Cardiac muscle cell (in vitro differentiated cells and primary cell): ENCODE data around the gene S100PBP. TPM values are rescaled to one million over a fixed set of nuclear protein-coding genes. Genes with fewer than 3 reads are reported as not detected.

ENCODE experiments used
- DNase-seq, 2 donors: peaks; one replicate each; pipeline versions ENCODE4 v3.0.0 to v3.0.0-alpha.2; 2010 to 2017; ENCODE audit warnings: low read depth in 1 of 2, low spot score in 1 of 2
- H3K27ac ChIP-seq: fragments of 200-600 bp; sonication (generic); 2 replicates; pipeline ENCODE4 v1.5.1; 2016
- H3K27me3 ChIP-seq: fragments of 200-600 bp; sonication (generic); 2 replicates; pipeline ENCODE4 v1.6.0; 2016; ENCODE audit warnings: control low read depth
- H3K36me3 ChIP-seq: fragments of 200-600 bp; sonication (generic); 2 replicates; pipeline ENCODE4 v1.5.1; 2016; ENCODE audit warnings: control low read depth
- H3K4me1 ChIP-seq: fragments of 200-600 bp; sonication (generic); 2 replicates; pipeline ENCODE4 v1.8.1; 2017; ENCODE audit warnings: low read depth, mild to moderate bottlenecking, mixed run types
- H3K4me3 ChIP-seq: fragments of 200-600 bp; sonication (generic); 2 replicates; pipeline ENCODE4 v1.5.1; 2016; ENCODE audit warnings: mild to moderate bottlenecking
- H3K9me3 ChIP-seq: fragments of 200-600 bp; sonication (generic); 2 replicates; pipeline ENCODE4 v1.5.1; 2017; ENCODE audit warnings: low read depth, mild to moderate bottlenecking, control low read depth
- polyA plus RNA-seq: library from polyadenylated mRNA; unstranded; fragments of >200 nt; fragmentation: Nextera tagmentation; extraction: Ambion mirVana; gene quantifications from 2 replicates; pipeline ENCODE4 v1.2.1, GENCODE V29; 2016
- total RNA-seq: library from RNA; depleted of rRNA; stranded (reverse); fragments of >200 nt; gene quantifications from 2 replicates; pipeline ENCODE4 v1.2.3, GENCODE V29; 2016
- TF ChIP-seq, protein P1 (sequence below): IDR thresholded peaks from 2 replicates; pipeline ENCODE4 v1.5.1; 2012; ENCODE audit warnings: low read depth, mild to moderate bottlenecking, low read length

Gene S100PBP
- total and polyA plus RNA-seq, 2 experiments from 2014 or later: 30.5 to 40.5 TPM

DNA sequence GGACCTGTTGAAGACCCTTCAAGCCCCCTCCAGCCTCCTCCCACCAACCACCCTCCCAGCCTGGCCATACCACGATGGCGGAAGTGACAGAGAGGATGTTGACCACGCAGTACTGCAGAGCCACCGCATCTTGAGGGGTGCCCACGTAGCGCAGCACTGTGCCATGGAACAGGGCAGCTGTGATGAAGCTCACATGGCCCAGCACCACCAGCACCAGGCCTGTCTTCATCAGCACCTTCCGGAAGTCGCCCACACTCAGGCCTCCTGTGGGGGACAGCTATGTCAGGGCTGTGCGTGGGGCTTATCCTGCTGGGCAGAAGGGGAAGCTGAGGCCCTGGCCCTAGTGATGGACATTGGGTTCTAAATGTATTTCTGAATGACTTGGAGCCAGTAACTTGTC is 80.6 kb downstream of the S100PBP start:
- H3K27ac ChIP-seq: no peak overlapping the region
- no peaks in the 10 kb centered on the region for H3K9me3 ChIP-seq
- no peaks in the 10 kb centered on the region for H3K36me3 ChIP-seq
- H3K4me3 ChIP-seq: no peak overlapping the region
- TF ChIP-seq, protein P1, sequence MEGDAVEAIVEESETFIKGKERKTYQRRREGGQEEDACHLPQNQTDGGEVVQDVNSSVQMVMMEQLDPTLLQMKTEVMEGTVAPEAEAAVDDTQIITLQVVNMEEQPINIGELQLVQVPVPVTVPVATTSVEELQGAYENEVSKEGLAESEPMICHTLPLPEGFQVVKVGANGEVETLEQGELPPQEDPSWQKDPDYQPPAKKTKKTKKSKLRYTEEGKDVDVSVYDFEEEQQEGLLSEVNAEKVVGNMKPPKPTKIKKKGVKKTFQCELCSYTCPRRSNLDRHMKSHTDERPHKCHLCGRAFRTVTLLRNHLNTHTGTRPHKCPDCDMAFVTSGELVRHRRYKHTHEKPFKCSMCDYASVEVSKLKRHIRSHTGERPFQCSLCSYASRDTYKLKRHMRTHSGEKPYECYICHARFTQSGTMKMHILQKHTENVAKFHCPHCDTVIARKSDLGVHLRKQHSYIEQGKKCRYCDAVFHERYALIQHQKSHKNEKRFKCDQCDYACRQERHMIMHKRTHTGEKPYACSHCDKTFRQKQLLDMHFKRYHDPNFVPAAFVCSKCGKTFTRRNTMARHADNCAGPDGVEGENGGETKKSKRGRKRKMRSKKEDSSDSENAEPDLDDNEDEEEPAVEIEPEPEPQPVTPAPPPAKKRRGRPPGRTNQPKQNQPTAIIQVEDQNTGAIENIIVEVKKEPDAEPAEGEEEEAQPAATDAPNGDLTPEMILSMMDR: no peak
- H3K27me3 ChIP-seq: peaks cover 38% of the 10 kb centered on the region
- H3K4me1 ChIP-seq: no peaks in the 10 kb centered on the region
- DNase-seq: no peak

DNA sequence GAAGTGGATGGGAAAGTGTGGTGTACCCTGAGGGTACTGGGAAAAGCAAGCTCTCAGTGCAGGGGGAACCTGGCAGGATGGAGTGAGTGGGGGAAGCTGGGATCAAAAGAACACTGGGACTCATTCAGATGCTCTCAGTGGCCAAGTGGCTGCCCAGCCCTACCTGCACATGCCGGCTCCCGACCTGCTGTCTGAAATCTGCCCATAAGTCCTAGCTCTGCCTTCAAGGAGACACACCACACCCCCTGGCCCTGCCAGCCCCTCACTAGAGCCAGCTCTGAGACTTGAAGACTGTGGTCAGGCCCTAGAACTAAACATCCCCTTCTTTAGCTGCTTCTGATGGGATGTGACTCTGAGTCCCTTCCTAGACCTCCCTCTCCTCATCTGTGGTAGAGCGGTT is 81.5 kb downstream of the S100PBP start:
- Histone ChIP-seq H3K27ac (no peak overlapping the region), H3K36me3 (no peaks in the 10 kb centered on the region), H3K9me3 (no peaks in the 10 kb centered on the region), H3K4me1 (no peaks in the 10 kb centered on the region), H3K27me3 (peaks cover 33% of the 10 kb centered on the region), H3K4me3 (no peak overlapping the region)
- no peak for DNase-seq
- TF ChIP-seq, protein P1: no peak

DNA sequence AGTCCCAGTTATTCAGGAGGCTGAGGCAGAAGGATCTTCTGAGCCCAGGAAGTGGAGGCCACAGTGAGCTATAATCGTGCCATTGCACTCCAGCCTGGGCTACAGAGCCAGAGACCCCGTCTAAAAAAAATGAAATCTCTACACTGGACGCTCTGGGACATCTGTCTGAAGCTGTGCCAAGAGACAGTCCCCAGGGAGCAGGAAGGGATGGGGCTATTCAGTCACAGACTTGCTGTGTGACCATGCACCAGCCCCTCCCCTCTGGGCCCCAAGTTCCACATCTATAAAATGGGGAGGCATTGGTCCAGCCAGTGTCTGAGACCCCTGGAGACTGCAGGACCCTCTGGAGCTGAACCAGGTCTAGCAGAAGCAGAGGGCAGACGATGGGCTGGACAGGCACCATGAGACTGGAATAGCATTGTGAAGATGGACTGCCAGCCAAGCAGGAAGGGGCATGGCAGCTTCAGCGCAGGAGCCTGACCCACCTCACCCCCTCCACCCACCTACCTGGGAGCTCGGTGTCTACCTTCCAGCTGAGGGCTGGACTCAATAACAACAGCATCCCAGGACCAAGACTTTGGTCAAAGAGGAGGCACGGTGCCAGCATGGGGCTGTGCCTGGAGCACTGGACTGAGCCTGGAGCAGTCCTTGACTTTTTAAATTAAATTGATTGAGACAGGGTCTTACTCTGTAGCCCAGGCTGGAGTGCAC is 82.3 kb downstream of the S100PBP start:
- no peaks in the 10 kb centered on the region for H3K36me3 ChIP-seq
- DNase-seq: no peak
- no peak overlapping the region for H3K4me3 ChIP-seq
- H3K27me3 ChIP-seq: peaks cover 33% of the 10 kb centered on the region
- TF ChIP-seq, protein P1: no peak
- H3K4me1 ChIP-seq: no peaks in the 10 kb centered on the region
- H3K9me3 ChIP-seq: no peaks in the 10 kb centered on the region
- no peak overlapping the region for H3K27ac ChIP-seq

- H3K4me3 ChIP-seq: peak overlapping the region; percentile 36
- no peaks in the 10 kb centered on the region for H3K9me3 ChIP-seq
- H3K27ac ChIP-seq: no peak overlapping the region
- no peaks in the 10 kb centered on the region for H3K4me1 ChIP-seq
- DNase-seq: peak in 1 of 2 donors; percentile 52
- H3K36me3 ChIP-seq: no peaks in the 10 kb centered on the region
- TF ChIP-seq, protein P1: no peak
- peaks cover 36% of the 10 kb centered on the region for H3K27me3 ChIP-seq
These were observed 83.0 kb downstream of the S100PBP start for GRCh38 chr1:32900371-32900955.

- peak in 1 of 2 donors; percentile 51 for DNase-seq
- TF ChIP-seq, protein P1: peak; percentile 8
- H3K9me3 ChIP-seq: no peaks in the 10 kb centered on the region
- no peak within 1 kb of the TSS for H3K27ac ChIP-seq
- H3K4me1 ChIP-seq: no peaks in the 10 kb centered on the region
- no peaks in the 10 kb centered on the region for H3K36me3 ChIP-seq
- peak within 1 kb of the TSS; percentile 36 for H3K4me3 ChIP-seq
- peaks cover 36% of the 10 kb centered on the region for H3K27me3 ChIP-seq
These were observed 83.7 kb downstream of the S100PBP start, which contains the start of gene TMEM54 for GRCh38 chr1:32900956-32901822. TSS of gene TMEM54 (minus strand) at chr1:32901389. CDS start at chr1:32901238, 151 bp downstream.
